ENCODE measurements around the gene MTOR.

DNA sequence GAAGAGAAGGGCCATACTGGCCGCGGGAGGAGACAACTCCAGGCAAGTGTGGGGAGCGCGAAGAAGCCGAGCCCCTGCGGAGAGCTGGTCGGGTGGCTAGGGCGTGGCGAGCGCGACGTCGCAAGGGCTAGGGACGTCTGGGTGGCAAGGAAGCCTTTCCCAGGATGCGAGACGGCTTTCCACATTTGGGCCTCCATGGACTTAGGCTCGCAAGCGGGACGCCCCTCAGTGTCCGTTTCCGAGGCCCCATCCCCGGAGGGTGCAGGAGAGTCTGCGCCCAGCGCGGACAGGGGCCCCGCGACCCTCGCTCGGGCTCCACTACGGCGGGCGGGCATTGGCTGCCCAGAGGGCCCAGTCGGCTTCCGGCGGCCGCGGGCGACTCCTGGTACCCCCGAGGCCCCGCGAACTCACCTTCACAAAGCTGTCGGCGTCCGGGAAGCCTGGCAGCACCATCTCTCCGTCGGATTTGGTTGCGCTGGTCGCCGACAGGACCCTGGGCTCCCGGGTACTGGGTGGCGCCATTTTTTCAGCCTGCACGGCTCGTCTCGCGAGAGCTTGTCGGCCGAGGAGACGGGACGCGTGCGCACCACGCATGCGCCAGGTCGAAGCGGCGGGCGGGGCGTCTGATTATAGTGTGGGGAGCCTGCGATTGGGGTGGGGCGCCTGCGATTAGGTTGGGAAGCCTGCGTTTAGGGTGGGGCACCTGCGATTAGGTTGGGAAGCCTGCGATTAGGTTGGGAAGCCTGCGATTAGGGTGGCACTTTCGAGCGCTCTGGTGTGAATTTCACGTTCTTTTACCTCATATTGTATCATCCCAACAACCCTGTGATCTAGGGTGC lies 162.8 kb downstream of the MTOR start, which contains the start of gene EXOSC10:
- TF ChIP-seq, protein P1, sequence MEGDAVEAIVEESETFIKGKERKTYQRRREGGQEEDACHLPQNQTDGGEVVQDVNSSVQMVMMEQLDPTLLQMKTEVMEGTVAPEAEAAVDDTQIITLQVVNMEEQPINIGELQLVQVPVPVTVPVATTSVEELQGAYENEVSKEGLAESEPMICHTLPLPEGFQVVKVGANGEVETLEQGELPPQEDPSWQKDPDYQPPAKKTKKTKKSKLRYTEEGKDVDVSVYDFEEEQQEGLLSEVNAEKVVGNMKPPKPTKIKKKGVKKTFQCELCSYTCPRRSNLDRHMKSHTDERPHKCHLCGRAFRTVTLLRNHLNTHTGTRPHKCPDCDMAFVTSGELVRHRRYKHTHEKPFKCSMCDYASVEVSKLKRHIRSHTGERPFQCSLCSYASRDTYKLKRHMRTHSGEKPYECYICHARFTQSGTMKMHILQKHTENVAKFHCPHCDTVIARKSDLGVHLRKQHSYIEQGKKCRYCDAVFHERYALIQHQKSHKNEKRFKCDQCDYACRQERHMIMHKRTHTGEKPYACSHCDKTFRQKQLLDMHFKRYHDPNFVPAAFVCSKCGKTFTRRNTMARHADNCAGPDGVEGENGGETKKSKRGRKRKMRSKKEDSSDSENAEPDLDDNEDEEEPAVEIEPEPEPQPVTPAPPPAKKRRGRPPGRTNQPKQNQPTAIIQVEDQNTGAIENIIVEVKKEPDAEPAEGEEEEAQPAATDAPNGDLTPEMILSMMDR (IDR thresholded peaks at IDR 0.05; ENCODE audit: insufficient read depth, low read length), result no peak
- TF ChIP-seq, protein P2, sequence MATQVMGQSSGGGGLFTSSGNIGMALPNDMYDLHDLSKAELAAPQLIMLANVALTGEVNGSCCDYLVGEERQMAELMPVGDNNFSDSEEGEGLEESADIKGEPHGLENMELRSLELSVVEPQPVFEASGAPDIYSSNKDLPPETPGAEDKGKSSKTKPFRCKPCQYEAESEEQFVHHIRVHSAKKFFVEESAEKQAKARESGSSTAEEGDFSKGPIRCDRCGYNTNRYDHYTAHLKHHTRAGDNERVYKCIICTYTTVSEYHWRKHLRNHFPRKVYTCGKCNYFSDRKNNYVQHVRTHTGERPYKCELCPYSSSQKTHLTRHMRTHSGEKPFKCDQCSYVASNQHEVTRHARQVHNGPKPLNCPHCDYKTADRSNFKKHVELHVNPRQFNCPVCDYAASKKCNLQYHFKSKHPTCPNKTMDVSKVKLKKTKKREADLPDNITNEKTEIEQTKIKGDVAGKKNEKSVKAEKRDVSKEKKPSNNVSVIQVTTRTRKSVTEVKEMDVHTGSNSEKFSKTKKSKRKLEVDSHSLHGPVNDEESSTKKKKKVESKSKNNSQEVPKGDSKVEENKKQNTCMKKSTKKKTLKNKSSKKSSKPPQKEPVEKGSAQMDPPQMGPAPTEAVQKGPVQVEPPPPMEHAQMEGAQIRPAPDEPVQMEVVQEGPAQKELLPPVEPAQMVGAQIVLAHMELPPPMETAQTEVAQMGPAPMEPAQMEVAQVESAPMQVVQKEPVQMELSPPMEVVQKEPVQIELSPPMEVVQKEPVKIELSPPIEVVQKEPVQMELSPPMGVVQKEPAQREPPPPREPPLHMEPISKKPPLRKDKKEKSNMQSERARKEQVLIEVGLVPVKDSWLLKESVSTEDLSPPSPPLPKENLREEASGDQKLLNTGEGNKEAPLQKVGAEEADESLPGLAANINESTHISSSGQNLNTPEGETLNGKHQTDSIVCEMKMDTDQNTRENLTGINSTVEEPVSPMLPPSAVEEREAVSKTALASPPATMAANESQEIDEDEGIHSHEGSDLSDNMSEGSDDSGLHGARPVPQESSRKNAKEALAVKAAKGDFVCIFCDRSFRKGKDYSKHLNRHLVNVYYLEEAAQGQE (IDR thresholded peaks at IDR 0.05; ENCODE audit: insufficient replicate concordance, low read depth), result peak; percentile 71
- peak; percentile 65 for TF ChIP-seq POLR2AphosphoS5 (IDR thresholded peaks at IDR 0.05; ENCODE audit: low read depth)
- TF ChIP-seq GABPA (IDR thresholded peaks at IDR 0.05; ENCODE audit: low read depth), result no peak
- no peak for TF ChIP-seq SPI1 (IDR thresholded peaks at IDR 0.05; ENCODE audit: borderline replicate concordance, low read depth)
